Measurements from ENCODE around the gene PAK4. TPM values are rescaled to one million over a fixed set of nuclear protein-coding genes. Genes with fewer than 3 reads are reported as not detected.

The PAK4 gene
- total and polyA plus RNA-seq, 10 of the 15 experiments (the other 5 are each of a cell fraction or from before 2014, with no cell fraction given) = 0.08 to 19.3 (median 5.9) TPM

DNA sequence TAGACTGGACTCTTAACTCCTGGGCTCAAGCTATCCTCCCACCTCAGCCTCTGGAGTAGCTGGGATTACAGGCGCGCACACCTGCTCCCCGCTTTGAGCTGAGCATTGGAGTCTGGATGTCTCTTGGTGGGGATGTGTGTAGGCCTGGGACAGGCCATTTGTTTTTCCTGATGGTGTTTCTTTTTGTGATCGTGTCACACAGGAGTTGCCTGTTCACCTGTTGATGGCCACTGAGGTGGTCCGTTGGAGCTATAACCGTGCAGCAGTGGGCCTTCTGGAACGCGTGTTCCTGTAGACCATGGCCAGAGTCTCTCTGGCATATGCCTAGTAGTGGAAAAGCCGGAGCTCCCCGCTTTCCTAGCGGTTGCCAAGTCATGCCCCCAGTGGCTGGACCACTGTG, 3.5 kb downstream of the PAK4 start:
- Histone ChIP-seq H3K4me3 (no peak overlapping the region), H3K27ac (ENCODE audit: control insufficient read depth, insufficient read depth) (no peak overlapping the region), H3K36me3 (ENCODE audit: control insufficient read depth in 2 of 2, insufficient read depth in 2 of 2, low read length in 1 of 2) (no peaks in the 10 kb centered on the region), H3K9me3 (replicated peaks; ENCODE audit: control insufficient read depth, insufficient read depth, low read length) (no peaks in the 10 kb centered on the region), H3K4me2 (ENCODE audit: control insufficient read depth, insufficient read depth) (no peak overlapping the region), H2AFZ (ENCODE audit: control insufficient read depth, low read depth, low read length) (no peak overlapping the region), H4K20me1 (ENCODE audit: control insufficient read depth, insufficient read depth) (no peaks in the 10 kb centered on the region), H3K9ac (ENCODE audit: control insufficient read depth, insufficient read depth, low read length) (no peak overlapping the region), H3K4me1 (ENCODE audit: control insufficient read depth, insufficient read depth, low read length) (peaks cover 15% of the 10 kb centered on the region), H3K79me2 (ENCODE audit: control insufficient read depth, insufficient read depth, low read length) (peaks cover 15% of the 10 kb centered on the region), H3K27me3 (replicated peaks in 1 of 2; ENCODE audit: control insufficient read depth in 2 of 2, insufficient read depth in 2 of 2, low read length in 1 of 2) (no peaks in the 10 kb centered on the region)
- FAIRE-seq (no peak), ATAC-seq (no peak), DNase-seq (ENCODE audit: low read depth, low spot score) (no peak)
- BruUV-seq (replicated peaks) = no TSS peak
- POLR2A ChIA-PET = interaction anchor here (0.8 kb wide), 1 partner anchor 111 kb away, joined by 5 read pairs; no protein-coding TSS in a partner anchor
- SMC1A ChIA-PET (ENCODE audit: uncharacterized antibody, unreplicated experiment) = no interaction called here
- CTCF ChIA-PET = interaction anchor here (0.5 kb wide), 1 partner anchor 200 kb away, joined by 3 read pairs; no protein-coding TSS in a partner anchor
- RAD21 ChIA-PET (ENCODE audit: unreplicated experiment) = no interaction called here
- TF ChIP-seq CHD2 (IDR thresholded peaks at IDR 0.05; ENCODE audit: borderline replicate concordance, low read depth, low read length) = no peak
- TF ChIP-seq EZH2 (IDR thresholded peaks at IDR 0.05; ENCODE audit: borderline replicate concordance, control insufficient read depth, low read depth, low read length) = no peak
- TF ChIP-seq BACH1 (IDR thresholded peaks at IDR 0.05; ENCODE audit: borderline replicate concordance) = no peak
- TF ChIP-seq RBBP5 (conservative IDR thresholded peaks at IDR 0.05) = no peak
- TF ChIP-seq, protein P1, sequence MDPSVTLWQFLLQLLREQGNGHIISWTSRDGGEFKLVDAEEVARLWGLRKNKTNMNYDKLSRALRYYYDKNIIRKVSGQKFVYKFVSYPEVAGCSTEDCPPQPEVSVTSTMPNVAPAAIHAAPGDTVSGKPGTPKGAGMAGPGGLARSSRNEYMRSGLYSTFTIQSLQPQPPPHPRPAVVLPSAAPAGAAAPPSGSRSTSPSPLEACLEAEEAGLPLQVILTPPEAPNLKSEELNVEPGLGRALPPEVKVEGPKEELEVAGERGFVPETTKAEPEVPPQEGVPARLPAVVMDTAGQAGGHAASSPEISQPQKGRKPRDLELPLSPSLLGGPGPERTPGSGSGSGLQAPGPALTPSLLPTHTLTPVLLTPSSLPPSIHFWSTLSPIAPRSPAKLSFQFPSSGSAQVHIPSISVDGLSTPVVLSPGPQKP (IDR thresholded peaks at IDR 0.05; ENCODE audit: low read depth, low read length) = no peak
- no peak for TF ChIP-seq RB1 (IDR thresholded peaks at IDR 0.05; ENCODE audit: borderline replicate concordance)
- no peak for TF ChIP-seq DPF2 (IDR thresholded peaks at IDR 0.05)
- no peak for TF ChIP-seq ZBED1 (IDR thresholded peaks at IDR 0.05; ENCODE audit: borderline replicate concordance)
- TF ChIP-seq MEF2B (IDR thresholded peaks at IDR 0.05; ENCODE audit: partially characterized antibody, poor library complexity, severe bottlenecking) = no peak
- TF ChIP-seq FOS (IDR thresholded peaks at IDR 0.05; ENCODE audit: borderline replicate concordance, extremely low read depth, insufficient read length) = no peak
- TF ChIP-seq FOXK2 (IDR thresholded peaks at IDR 0.05) = no peak
- no peak for TF ChIP-seq CREM (IDR thresholded peaks at IDR 0.05; ENCODE audit: low read depth)
- TF ChIP-seq JUND (IDR thresholded peaks at IDR 0.05; ENCODE audit: low read depth, low read length) = no peak
- TF ChIP-seq HCFC1 (IDR thresholded peaks at IDR 0.05; ENCODE audit: low read length) = no peak
- no peak for TF ChIP-seq CBX5 (IDR thresholded peaks at IDR 0.05; ENCODE audit: low read depth)
- no peak for TF ChIP-seq SUPT20H (IDR thresholded peaks at IDR 0.05; ENCODE audit: borderline replicate concordance, control insufficient read depth, low read depth, low read length)
- no peak for TF ChIP-seq EED (IDR thresholded peaks at IDR 0.05; ENCODE audit: low read depth)
- no peak for TF ChIP-seq NR2C1 (IDR thresholded peaks at IDR 0.05)
- TF ChIP-seq ESRRA (IDR thresholded peaks at IDR 0.05; ENCODE audit: low read length) = no peak
- WGBS (ENCODE audit: insufficient coverage, insufficient replicate concordance, low lambda C conversion rate, missing lambda C conversion rate) = 97% methylated on average over 11 of the region's 11 CpGs
- intact Hi-C loops (cut with micrococcal nuclease; ENCODE audit: unreplicated experiment) = loop anchor here (10.0 kb wide), 1 partner anchor 406 kb away; the partner anchor contains the start of gene EID2B
- in situ Hi-C loops (cut with MboI) = no loop called here
